Measurements from ENCODE around the gene PCDHGA1.

PCDHGA1 gene

DNA sequence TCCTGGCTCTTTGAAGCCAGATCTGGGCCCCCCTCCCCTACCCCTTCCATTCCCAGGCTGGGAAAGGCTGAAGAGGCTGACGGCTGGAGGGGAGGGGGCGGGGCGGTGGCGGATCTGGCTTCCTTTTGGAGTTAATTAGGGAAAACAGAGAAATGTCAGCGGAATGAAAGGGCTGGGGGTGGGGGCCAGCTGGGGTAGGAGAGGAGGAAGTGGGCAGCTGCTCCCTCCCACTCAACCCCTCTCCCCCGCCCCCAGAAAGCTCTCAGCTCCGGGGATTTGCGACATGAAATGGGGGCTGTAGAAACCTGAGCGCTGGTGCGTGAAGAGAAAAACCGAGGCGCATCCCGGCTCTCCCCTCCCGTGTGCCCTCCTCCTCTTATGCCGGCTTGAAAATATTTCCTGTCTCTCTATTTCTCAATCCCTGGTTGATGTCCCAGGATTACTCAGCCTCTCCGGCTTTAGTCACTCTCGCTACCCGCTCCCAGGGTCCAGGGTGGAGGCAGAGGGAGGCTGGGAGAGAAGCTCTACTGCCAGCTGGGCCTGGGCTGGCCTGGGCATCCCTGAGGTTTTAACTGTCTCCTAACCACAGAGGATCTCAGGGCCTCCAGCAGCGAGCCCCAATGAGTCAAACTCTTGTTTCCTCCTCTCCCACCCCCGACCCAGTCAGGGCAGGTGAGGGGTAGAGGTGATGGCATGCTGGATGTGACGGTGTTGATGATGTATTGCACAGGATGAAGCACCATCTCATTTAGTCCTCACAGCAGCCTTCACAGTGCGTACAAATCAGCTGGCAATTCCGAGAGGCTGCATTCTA lies 178.7 kb downstream of the PCDHGA1 start:
- no peaks in the 10 kb centered on the region; the same call in 1 of the 2 replicates for H3K36me3 ChIP-seq (ENCODE audit: control insufficient read depth, insufficient read depth, low read length)
- H3K4me3 ChIP-seq (replicated peaks; ENCODE audit: low read depth, low read length), result peak overlapping the region; percentile 49
- DNase-seq (ENCODE audit: extremely low read depth, insufficient read length), result peak; percentile 75
- no peak for TF ChIP-seq CTCF (IDR thresholded peaks at IDR 0.05; ENCODE audit: insufficient read depth, low read length, poor library complexity, severe bottlenecking)
- no peaks in the 10 kb centered on the region for H3K27me3 ChIP-seq (replicated peaks; ENCODE audit: control insufficient read depth, insufficient read depth, low read length)

DNA sequence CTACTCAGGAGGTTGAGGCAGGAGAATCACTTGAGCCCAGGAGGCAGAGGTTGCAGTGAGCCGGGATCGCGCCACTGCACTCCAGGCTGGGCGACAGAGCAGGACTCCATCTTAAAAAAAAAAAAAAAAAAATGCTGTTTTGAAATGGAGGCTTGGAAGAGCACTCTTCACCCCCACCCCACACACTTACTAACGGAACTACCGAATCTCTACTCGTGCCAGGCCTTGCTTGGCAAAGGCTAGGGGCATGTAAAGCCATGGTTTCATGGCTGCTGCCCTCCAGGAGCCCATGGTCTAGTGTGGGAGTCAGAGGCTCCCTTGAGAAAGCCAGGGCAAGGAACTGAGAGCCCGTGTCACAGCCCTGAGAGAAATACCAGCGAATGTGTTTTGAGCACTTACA lies 179.8 kb downstream of the PCDHGA1 start:
- peak; percentile 28 for DNase-seq (ENCODE audit: extremely low read depth, insufficient read length)
- TF ChIP-seq CTCF (IDR thresholded peaks at IDR 0.05; ENCODE audit: insufficient read depth, low read length, poor library complexity, severe bottlenecking), result no peak
- no peaks in the 10 kb centered on the region for H3K27me3 ChIP-seq (replicated peaks; ENCODE audit: control insufficient read depth, insufficient read depth, low read length)
- peak overlapping the region; percentile 67 for H3K4me3 ChIP-seq (replicated peaks; ENCODE audit: low read depth, low read length)
- H3K36me3 ChIP-seq (ENCODE audit: control insufficient read depth, insufficient read depth, low read length), result no peaks in the 10 kb centered on the region; the same call in 1 of the 2 replicates

DNA sequence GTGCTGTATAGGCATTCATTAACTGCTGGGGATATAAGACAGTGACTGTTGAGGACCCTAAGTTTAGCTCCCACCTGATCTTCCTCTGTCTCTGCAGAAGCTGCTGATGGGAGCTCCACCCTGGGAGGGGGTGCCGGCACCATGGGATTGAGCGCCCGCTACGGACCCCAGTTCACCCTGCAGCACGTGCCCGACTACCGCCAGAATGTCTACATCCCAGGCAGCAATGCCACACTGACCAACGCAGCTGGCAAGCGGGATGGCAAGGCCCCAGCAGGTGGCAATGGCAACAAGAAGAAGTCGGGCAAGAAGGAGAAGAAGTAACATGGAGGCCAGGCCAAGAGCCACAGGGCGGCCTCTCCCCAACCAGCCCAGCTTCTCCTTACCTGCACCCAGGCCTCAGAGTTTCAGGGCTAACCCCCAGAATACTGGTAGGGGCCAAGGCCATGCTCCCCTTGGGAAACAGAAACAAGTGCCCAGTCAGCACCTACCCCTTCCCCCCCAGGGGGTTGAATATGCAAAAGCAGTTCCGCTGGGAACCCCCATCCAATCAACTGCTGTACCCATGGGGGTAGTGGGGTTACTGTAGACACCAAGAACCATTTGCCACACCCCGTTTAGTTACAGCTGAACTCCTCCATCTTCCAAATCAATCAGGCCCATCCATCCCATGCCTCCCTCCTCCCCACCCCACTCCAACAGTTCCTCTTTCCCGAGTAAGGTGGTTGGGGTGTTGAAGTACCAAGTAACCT lies 180.7 kb downstream of the PCDHGA1 start:
- Histone ChIP-seq H3K4me3 (replicated peaks; ENCODE audit: low read depth, low read length) (peak overlapping the region; percentile 67), H3K36me3 (ENCODE audit: control insufficient read depth, insufficient read depth, low read length) (peaks cover 2% of the 10 kb centered on the region; the same call in 1 of the 2 replicates)
- DNase-seq (ENCODE audit: extremely low read depth, insufficient read length), result peak; percentile 78

DNA sequence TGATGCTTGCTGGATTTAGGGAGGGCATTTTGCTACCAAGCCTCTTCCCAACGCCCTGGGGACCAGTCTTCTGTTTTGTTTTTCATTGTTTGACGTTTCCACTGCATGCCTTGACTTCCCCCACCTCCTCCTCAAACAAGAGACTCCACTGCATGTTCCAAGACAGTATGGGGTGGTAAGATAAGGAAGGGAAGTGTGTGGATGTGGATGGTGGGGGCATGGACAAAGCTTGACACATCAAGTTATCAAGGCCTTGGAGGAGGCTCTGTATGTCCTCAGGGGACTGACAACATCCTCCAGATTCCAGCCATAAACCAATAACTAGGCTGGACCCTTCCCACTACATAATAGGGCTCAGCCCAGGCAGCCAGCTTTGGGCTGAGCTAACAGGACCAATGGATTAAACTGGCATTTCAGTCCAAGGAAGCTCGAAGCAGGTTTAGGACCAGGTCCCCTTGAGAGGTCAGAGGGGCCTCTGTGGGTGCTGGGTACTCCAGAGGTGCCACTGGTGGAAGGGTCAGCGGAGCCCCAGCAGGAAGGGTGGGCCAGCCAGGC lies 181.5 kb downstream of the PCDHGA1 start:
- Histone ChIP-seq H3K4me3 (replicated peaks; ENCODE audit: low read depth, low read length) (no peak overlapping the region), H3K27me3 (replicated peaks; ENCODE audit: control insufficient read depth, insufficient read depth, low read length) (no peaks in the 10 kb centered on the region), H3K36me3 (ENCODE audit: control insufficient read depth, insufficient read depth, low read length) (peaks cover 7% of the 10 kb centered on the region)
- no peak for TF ChIP-seq CTCF (IDR thresholded peaks at IDR 0.05; ENCODE audit: insufficient read depth, low read length, poor library complexity, severe bottlenecking)
- DNase-seq (ENCODE audit: extremely low read depth, insufficient read length), result no peak

More for the DNA sequence above, 180.7 kb downstream of the PCDHGA1 start:
- TF ChIP-seq CTCF (IDR thresholded peaks at IDR 0.05; ENCODE audit: insufficient read depth, low read length, poor library complexity, severe bottlenecking), result no peak
- H3K27me3 ChIP-seq (replicated peaks; ENCODE audit: control insufficient read depth, insufficient read depth, low read length), result no peaks in the 10 kb centered on the region

DNA sequence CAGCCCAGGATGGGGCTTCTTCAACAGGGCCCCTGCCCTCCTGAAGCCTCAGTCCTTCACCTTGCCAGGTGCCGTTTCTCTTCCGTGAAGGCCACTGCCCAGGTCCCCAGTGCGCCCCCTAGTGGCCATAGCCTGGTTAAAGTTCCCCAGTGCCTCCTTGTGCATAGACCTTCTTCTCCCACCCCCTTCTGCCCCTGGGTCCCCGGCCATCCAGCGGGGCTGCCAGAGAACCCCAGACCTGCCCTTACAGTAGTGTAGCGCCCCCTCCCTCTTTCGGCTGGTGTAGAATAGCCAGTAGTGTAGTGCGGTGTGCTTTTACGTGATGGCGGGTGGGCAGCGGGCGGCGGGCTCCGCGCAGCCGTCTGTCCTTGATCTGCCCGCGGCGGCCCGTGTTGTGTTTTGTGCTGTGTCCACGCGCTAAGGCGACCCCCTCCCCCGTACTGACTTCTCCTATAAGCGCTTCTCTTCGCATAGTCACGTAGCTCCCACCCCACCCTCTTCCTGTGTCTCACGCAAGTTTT lies 182.1 kb downstream of the PCDHGA1 start:
- peak overlapping the region; percentile 42 for H3K4me3 ChIP-seq (replicated peaks; ENCODE audit: low read depth, low read length)
- H3K27me3 ChIP-seq (replicated peaks; ENCODE audit: control insufficient read depth, insufficient read depth, low read length), result no peaks in the 10 kb centered on the region
- TF ChIP-seq CTCF (IDR thresholded peaks at IDR 0.05; ENCODE audit: insufficient read depth, low read length, poor library complexity, severe bottlenecking), result peak; percentile 91
- DNase-seq (ENCODE audit: extremely low read depth, insufficient read length), result peak; percentile 69
- H3K36me3 ChIP-seq (ENCODE audit: control insufficient read depth, insufficient read depth, low read length), result peaks cover 8% of the 10 kb centered on the region
